SHP77 (cell line): ENCODE measurements around the gene FGFR3.
A peak's percentile ranks its signal among the peaks of the same experiment; 100 is the strongest.
"Not testable (repeated sequence)": the region's sequence is repeated elsewhere in the genome, so short reads cannot be mapped to it uniquely, and the experiment has no call there.

Experiments
- DNase-seq, 2 experiments: peaks; one replicate each; lab custom pipeline; 2025; lab: John Stamatoyannopoulos, UW

The FGFR3 gene

DNA sequence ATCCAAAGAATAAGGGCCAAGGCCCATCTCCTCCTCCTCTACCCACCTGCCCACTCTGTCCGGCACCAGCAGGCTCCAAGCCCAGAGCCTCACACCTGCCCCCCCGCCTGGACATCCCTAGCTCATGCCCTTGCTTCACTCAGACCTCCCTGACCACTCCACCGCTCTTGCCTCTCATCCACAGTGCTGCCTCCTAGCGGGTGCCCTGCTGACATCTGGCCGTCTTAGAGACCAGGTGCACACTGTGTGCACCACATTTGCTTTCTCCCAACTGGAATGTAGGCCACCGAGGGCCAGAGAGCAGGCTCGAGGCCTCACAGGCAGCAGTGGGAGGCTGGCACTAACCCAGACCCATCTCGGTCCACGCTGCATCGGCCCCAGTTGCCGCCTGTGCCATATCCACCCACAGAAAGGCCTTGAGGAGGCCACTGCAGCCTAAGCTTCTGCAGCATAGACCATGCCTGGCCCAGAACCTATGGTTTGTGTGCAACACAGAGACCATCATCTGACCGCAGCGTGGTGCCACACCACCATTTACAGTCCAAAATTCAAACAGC, 49.3 kb downstream of the FGFR3 start:
- no peak for DNase-seq

DNA sequence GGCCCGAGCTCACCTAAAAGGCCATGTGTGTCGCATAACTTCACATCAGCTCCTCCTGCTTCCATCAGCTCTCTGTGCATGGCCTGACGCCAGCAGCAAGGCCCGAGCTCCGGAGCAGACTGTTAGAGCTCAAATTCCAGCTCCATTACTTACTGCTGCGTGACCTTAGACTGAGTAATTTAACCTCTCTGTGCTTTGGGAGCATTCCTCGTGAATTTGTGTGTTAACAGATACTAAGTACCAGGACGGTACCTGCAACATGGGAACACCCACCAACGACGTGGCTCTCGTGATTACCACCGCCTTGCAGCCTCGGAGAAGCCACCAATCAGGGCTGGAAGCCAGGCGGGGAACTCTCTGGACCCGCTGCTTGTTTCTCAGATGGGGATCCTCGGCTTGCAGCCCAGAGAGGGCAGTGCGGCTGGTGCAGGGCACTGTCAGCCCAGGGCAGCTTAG, 49.9 kb downstream of the FGFR3 start:
- no peak for DNase-seq

DNA sequence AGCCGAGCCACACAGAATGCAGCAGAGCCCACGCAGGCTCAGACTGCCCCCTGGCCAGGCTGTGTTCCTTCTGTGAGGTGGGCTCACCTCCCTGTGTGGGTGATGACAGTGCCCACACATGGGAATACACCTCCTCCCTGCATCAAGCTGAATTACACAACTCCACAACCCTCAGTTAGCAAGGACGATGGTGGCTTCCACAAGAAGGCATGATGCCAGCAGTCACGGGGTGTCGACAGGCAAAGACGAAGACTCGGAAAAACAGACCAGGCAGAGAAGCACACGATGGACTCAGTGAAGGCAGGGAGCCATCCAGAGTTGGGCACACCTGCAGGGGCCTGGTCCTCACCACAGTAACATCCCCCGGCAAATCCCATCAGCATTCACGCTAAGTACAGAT, 50.8 kb downstream of the FGFR3 start:
- DNase-seq = no peak

DNA sequence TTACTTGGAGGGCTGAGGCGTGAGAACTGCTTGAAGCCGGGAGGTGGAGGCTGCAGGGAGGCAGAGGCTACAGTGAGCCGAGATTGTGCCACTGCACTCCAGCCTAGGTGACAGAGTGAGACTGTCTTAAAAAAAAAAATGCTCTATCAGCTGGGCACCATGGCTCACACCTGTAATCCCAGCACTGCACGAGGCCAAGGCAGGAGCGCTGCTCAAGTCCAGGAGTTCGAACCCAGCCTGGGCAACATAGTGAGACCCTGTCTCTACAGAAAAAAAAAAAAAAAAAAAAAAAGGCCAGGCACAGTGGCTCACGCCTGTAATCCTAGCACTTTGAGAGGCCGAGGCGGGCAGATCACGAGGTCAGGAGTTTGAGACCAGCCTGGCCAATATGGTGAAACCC, 51.5 kb downstream of the FGFR3 start:
- DNase-seq = not testable (repeated sequence)

DNA sequence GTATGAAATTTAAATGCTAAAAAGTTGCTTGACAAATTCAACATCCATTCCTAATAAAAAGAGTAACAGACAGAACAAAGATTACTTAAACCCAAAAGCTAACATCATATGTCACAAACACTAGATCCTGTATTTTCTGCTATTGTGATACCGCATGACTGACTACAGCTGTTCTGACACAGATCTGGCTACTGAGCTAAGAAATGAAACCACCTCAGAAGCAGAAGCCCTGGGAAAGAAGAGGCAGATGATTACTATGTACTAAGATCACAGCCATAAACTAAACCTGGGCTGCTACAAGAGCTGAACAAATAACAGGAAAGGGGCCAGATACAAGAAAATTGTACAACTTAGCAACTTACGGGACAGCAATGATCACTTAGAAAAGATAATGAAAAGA, 53.5 kb downstream of the FGFR3 start:
- DNase-seq = no peak

DNA sequence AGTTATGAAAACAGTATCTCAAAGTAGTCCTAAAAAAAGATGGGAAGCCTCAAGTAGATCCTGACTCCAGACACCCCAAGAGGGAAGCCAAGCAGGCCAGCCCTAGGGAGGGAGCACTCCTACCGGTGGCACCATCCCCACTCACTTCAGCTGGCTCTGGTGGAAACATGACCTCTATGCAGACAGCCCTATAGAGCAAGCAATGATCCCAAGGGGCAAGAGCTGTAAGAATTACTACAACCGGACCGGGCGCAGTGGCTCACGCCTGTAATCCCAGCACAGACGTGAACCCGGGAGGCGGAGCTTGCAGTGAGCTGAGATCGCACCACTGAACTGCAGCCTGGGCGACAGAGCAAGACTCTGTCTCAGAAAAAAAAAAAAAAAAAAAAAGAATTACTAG, 57.2 kb downstream of the FGFR3 start:
- no peak for DNase-seq

DNA sequence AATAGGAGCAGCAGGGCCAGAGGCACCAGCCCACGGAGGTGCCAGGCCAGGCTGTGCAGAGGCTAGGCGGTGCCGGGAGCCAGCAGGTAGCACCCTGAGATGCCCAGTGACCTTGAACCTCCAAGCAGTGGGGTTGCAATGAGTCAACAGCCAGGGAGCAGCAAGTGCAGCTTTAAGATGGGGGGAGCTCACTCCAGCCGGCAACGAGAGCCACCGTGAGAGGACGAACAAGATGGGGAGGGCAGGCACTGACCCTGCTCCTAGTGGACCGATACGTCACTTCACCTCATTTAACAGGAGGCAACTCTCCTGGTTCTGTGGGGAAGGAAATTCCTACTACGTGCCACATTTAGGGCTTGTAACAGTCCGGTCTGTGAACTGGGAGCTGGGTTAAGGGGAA, 58.1 kb downstream of the FGFR3 start:
- no peak for DNase-seq

DNA sequence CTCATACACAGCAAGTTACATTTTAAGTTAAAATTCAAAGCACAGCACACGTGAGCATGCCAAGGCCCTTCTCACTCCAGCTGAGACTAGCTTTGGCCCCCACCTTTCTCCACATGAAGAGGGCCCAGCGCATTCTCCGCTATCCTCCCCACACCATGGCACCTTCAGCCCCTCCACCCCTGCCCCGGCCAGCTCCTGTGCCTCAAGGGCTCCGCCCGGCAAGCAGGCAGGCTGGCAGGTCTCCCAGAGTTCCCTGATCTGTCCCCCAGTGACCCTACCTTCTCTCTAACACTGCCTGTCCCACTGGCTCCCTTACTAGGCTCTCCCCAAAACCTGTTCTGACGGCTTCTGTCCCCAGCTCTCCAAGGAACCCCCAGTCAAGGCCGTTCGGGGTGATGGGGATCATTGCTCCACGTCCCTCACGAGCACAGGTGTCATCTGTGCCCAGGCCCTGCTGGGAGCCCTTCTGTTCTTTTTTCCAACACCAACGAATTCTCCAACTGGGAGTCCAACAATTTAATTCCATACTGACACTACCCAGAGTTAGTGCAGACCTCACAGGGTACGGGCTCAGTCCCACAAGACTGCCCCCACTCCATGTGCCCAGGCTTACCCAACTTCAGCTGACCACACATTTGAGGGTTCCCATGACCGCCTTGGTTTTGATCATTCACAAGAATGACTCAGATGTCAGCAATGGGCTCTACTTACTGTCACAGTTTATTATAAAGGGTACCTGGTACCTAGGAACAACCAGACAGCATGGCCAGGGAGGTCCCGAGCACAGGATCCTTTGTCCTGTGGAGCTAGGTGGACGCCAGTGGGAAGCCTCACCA, 58.7 kb downstream of the FGFR3 start:
- no peak for DNase-seq

DNA sequence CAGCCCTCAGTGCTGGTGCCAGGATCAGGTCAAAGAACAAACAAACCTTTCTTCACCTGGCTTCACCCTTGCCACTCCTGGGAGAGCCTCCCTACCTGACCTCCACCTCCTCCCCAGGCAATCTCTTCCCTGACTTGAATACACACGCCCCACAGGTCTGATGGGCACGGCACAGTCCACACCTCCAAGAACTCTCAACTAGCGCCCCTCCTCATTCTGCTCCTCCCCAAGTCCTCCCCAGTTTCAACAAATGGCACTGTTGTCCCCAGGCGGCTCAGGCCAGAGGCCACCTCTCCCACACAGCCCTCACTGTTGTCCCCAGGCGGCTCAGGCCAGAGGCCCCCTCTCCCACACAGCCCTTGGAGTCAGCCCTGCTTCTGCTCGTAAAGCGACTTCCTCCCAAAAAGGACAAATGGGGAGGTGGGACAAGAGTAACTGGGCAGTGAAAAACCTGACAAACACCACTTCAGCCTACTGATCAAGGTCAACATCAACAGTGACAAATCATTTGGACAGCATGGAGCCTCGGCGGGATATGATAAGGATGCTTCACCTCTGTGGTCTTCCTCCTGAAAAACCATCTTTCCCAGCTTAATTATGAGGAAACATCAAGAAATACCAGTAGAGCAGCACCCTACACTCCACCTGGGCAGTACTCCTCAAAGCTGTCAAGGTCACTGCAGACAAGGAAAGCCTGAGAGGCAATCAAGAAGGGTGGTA, 60.0 kb downstream of the FGFR3 start:
- no peak for DNase-seq

DNA sequence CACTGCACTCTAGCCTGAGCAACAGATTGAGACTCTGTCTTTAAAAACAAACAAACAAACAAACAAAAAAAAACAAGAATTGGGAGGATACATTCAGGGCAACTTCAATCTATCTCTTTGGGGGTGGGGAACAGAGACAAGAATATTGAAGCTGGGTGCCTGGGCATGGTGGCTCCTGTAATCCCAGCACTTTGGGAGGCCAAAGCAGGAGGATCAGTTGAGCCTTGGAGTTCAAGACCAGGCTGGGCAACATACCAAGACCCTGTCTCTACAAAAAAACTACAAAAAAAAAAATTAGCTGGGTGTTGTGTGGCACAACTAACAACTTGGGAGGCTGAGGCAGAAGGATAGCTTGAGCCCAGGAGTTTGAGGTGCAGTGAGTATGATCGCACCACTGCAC, 61.7 kb downstream of the FGFR3 start:
- no peak for DNase-seq

DNA sequence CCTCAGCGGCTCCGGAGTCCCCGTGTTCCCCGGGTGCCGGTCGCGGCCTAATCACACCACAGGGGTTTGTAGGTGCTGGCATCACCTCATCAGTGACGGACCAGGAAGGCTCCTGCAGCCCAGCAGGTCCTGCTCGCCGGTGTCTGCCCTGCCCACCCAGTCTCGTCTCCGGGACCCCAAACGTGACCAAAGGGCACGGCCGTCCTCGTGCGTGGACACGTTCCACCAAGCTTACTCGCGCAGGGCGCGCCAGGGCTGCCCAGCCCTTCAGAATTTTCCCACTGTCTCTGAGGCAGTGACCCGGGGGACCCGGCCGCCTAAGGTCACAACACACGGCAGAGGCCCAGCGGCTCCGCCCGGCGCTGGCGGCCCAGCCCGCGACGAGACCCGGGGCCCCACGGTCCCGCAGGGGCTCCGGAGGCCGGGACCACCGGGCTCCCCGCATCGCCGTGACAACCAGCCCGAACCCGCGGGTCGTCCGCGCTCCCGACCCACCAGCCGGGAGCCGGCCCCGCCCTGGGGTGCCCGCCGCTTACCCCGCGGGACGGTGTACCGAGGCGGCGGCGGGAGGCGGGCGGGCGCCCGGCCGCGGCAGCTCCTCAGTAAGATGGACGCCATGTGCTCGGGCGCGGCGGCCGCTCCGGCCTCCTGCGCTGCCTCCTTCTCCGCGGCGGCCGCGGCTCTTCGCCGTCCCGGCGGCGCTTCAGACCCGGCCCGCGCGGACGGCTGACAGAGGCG, 62.4 kb downstream of the FGFR3 start:
- DNase-seq = no peak

DNA sequence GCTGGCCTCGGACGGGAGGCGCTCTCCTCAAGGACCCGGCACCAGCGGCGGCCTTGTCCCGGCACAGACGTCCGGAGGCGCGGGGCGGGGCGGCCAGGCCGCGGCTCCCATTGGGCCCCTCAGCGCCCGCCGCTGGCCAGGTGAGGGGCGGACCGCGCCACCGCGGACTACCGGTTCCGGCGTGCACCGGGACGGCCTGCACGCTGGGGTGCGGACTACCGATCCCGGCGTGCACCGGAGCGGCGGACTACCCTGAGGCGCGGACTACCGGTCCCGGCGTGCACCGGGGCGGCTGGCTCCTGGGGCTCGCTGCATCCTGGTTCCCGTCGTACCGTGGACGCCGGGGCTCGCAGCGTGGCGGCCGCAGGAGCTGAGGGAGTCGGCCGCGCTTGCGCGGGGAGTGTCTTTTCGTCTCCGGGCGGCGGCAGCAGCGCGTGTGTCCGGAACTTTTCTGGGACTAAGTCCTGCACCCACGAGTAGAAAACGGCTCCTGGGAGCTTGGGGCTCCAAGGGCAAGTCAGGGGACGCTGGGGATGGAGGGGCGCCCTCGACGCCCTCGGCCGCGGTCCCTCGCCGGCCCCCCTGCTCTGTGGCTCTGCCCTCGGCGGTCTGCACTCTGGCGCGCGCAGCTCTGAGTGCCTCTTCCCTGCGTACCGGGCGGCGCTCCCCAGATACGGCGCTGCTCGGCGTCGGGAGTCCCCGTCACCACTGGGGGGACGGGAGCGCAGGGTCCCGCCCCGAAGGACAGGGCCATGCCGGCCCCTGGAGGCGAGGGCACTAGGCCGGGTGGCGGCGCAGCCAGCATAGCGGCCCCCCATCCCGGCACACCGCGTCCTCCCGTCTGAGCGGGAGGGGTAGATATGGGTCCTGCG, 63.2 kb downstream of the FGFR3 start, which contains the start of gene LETM1:
Gene LETM1, minus strand, starts transcription at position 86 of the 872 bp plus-strand sequence. CDS start 206 bp downstream, outside the sequence.
- DNase-seq = peak; percentile 69 to 71

DNA sequence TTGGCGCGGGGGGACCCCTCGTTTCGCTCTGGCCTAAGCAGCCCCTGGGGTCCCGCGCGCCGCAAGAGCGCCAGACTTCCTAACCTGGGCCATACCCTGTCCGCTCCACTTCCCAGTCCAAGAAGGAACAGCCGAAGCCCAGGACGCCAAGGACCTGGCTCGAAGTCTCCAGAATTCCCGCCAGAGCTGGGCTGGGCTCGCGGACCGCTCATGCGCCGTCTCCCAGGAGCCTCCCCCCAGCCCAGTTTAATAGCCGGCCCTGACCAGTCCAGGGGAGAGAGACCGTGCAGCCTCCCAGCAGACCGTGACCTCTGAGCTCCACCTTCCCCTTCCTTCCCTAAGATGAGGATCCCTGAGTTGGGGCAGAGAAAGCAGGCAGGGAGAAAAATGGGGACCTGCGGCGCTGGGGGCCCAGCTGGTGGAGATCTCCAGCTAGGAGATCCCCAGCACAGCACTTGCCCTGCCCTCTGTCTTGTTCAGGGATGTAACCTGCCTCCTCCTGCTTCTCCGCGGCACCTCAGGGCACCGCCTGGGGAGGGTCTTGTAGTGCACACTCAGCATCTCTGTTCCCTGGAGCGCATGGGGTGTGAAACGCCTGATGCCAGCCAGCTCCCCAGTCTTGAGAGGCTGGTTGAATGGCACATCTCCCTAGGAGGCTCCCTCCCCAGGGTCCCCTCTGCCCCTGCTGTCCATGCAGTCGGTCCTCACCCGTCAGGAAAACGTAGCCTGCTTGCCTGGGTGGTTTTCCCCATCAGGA, 64.0 kb downstream of the FGFR3 start:
- DNase-seq = no peak

DNA sequence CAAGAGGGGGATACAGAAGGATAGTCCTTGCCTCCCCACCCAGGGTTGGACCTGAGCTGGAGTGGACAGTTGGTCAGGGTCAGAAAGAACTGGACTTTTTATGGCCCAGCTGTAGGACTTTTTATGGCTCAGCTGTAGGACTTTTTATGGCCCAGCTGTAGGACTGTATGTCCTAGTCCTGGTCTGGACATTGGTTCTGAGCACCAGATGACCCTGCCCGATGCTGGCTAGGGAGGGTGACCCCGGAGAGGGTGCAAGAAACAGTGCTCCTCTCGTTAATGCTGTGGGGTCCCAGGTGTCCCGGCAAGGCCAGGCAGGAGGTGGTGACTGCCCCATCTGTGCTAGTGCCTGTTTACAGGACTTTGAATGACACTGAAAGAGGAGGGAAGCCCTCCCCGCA, 64.8 kb downstream of the FGFR3 start:
- DNase-seq = no peak
